HL-60 (cell line): Measurements from ENCODE around the gene TP53BP1.

Source experiments
- DNase-seq, 2 experiments: peaks; one replicate each; pipeline ENCODE4 v3.0.0-alpha.2; 2010 to 2020; ENCODE audit warnings: low read depth in 1 of 2, low spot score in 1 of 2
- H3K27ac ChIP-seq: fragments of 250-450 bp; sonication (Bioruptor Pico); replicated peaks from 2 replicates; pipeline ENCODE4 v1.5.1; 2020; ENCODE audit warnings: mild to moderate bottlenecking, moderate library complexity
- H3K27me3 ChIP-seq: fragments of 250-450 bp; sonication (Bioruptor Pico); 2 replicates; pipeline ENCODE4 v1.5.1; 2021; ENCODE audit warnings: mild to moderate bottlenecking, moderate library complexity; ENCODE audit not compliant: insufficient read depth, poor library complexity, severe bottlenecking
- H3K4me3 ChIP-seq: replicated peaks from 2 replicates; pipeline ENCODE4 v1.5.1; 2011; ENCODE audit warnings: mild to moderate bottlenecking, control low read depth, low read length; ENCODE audit not compliant: insufficient read depth
- GABPA ChIP-seq: IDR thresholded peaks from 2 replicates; pipeline ENCODE4 v1.6.1; 2012; ENCODE audit warnings: low read depth
- POLR2AphosphoS5 ChIP-seq: IDR thresholded peaks from 2 replicates; pipeline ENCODE4 v1.6.1; 2012; ENCODE audit warnings: low read depth
- SPI1 ChIP-seq: IDR thresholded peaks from 2 replicates; pipeline ENCODE4 v1.6.1; 2012; ENCODE audit warnings: low read depth, mild to moderate bottlenecking, borderline replicate concordance
- TF ChIP-seq, protein P1 (sequence below): IDR thresholded peaks from 2 replicates; pipeline ENCODE4 v1.6.1; 2012; ENCODE audit warnings: low read depth; ENCODE audit not compliant: insufficient replicate concordance
- TF ChIP-seq, protein P2 (sequence below): IDR thresholded peaks from one replicate; pipeline ENCODE4 v1.5.1; 2011; ENCODE audit warnings: low read length, control low read depth, inconsistent platforms; ENCODE audit not compliant: insufficient read depth

TP53BP1 gene

DNA sequence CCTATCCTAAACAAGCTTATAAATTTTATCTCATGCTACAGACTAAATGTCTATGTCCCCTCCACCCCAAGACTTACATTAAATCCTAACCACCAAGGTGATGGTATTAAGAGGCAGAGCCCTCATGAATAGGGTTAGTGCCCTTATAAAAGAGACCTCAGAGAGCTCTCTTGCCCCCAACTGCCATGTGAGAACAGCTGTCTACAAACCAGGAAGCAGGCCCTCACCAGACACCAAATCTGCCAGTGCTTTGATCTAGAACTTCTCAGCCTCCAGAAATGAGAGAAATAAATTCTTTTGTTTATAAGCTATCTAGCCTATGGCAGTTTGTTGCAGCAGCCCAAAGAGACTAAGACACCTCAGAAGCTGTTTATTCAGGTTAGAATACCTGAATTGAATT, 58.5 kb downstream of the TP53BP1 start:
- TF ChIP-seq SPI1 (no peak), GABPA (no peak), POLR2AphosphoS5 (no peak)
- TF ChIP-seq, protein P1, sequence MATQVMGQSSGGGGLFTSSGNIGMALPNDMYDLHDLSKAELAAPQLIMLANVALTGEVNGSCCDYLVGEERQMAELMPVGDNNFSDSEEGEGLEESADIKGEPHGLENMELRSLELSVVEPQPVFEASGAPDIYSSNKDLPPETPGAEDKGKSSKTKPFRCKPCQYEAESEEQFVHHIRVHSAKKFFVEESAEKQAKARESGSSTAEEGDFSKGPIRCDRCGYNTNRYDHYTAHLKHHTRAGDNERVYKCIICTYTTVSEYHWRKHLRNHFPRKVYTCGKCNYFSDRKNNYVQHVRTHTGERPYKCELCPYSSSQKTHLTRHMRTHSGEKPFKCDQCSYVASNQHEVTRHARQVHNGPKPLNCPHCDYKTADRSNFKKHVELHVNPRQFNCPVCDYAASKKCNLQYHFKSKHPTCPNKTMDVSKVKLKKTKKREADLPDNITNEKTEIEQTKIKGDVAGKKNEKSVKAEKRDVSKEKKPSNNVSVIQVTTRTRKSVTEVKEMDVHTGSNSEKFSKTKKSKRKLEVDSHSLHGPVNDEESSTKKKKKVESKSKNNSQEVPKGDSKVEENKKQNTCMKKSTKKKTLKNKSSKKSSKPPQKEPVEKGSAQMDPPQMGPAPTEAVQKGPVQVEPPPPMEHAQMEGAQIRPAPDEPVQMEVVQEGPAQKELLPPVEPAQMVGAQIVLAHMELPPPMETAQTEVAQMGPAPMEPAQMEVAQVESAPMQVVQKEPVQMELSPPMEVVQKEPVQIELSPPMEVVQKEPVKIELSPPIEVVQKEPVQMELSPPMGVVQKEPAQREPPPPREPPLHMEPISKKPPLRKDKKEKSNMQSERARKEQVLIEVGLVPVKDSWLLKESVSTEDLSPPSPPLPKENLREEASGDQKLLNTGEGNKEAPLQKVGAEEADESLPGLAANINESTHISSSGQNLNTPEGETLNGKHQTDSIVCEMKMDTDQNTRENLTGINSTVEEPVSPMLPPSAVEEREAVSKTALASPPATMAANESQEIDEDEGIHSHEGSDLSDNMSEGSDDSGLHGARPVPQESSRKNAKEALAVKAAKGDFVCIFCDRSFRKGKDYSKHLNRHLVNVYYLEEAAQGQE, result no peak
- TF ChIP-seq, protein P2, sequence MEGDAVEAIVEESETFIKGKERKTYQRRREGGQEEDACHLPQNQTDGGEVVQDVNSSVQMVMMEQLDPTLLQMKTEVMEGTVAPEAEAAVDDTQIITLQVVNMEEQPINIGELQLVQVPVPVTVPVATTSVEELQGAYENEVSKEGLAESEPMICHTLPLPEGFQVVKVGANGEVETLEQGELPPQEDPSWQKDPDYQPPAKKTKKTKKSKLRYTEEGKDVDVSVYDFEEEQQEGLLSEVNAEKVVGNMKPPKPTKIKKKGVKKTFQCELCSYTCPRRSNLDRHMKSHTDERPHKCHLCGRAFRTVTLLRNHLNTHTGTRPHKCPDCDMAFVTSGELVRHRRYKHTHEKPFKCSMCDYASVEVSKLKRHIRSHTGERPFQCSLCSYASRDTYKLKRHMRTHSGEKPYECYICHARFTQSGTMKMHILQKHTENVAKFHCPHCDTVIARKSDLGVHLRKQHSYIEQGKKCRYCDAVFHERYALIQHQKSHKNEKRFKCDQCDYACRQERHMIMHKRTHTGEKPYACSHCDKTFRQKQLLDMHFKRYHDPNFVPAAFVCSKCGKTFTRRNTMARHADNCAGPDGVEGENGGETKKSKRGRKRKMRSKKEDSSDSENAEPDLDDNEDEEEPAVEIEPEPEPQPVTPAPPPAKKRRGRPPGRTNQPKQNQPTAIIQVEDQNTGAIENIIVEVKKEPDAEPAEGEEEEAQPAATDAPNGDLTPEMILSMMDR, result no peak
- DNase-seq, result no peak
- Histone ChIP-seq H3K27me3 (no peaks in the 10 kb centered on the region), H3K4me3 (no peak overlapping the region), H3K27ac (no peak overlapping the region)

DNA sequence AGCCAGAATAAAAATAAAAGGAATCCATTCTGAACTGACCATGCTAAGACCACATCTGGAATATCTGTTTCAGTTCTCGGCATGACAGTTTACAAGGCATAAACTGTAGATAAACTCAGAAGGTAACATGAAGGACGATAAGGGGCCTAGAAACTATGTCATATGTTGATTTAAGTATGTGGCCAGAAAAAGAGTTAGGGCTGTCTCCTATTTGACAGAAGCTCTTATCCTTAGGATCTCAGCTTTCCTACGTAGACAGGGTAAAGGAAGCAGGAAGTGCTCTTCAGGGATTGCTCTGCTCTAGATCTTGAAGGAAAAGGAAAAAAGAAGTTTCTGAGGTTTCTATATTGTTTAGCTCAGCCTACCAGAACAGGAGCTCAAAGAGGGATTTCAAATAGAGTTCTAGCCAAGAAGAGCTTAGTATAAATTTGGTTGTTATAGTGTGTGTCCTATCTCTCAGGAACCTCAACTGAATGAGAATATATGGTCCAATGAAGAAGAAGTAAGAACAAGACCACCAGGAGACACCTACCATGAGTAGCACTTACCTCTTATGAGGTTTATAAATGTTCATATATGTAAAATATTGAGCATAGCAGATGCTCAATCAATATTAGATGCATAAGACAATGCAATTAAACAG, 59.2 kb downstream of the TP53BP1 start:
- no peak for DNase-seq
- TF ChIP-seq GABPA (no peak), SPI1 (no peak), POLR2AphosphoS5 (no peak)
- TF ChIP-seq, protein P2, result no peak
- TF ChIP-seq, protein P1, result no peak
- Histone ChIP-seq H3K27me3 (no peaks in the 10 kb centered on the region), H3K4me3 (no peak overlapping the region), H3K27ac (no peak overlapping the region)

DNA sequence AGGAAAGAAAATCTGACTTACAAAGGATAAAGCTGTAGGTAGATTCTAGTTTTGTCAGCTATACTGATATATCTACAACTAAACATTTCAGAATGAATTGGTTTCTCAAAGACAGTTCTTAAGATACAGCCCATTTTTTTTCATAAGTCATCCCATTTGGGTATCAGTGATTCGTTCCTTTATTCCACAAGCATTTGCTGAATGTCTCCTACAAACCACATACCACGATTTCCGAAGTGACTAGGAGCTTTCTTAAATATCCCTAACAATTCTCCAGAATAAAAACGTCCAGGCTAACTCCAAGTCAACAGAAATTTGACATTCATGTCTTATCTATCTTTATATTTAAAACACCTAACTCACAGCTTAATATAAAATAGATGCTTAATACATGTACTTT, 59.8 kb downstream of the TP53BP1 start:
- Histone ChIP-seq H3K27ac (no peak overlapping the region), H3K27me3 (no peaks in the 10 kb centered on the region), H3K4me3 (no peak overlapping the region)
- TF ChIP-seq GABPA (no peak), POLR2AphosphoS5 (no peak), SPI1 (no peak)
- TF ChIP-seq, protein P1, result no peak
- TF ChIP-seq, protein P2, result no peak
- no peak for DNase-seq
